Stomach (tissue), 4 donors: ENCODE measurements around the gene DSE.

ENCODE experiments used
- CTCF ChIP-seq, 7 experiments: fragments of 450-650 bp in 4 of 7; fragments of 200-600 bp in 3 of 7; sonication (generic) in 3 of 7; IDR thresholded peaks; one replicate each; pipeline ENCODE4 v1.5.1; 2016 to 2019; ENCODE audit warnings: antibody characterized with exemption in 7 of 7, control low read depth in 2 of 7, mild to moderate bottlenecking in 1 of 7
- EP300 ChIP-seq: sonication (generic); formaldehyde crosslinking; IDR thresholded peaks from one replicate; pipeline ENCODE4 v1.6.1; 2017; ENCODE audit warnings: antibody characterized with exemption
- POLR2A ChIP-seq, 4 donors: fragments of 450-650 bp; IDR thresholded peaks; one replicate each; pipeline ENCODE4 v1.6.1; 2016; ENCODE audit warnings: antibody characterized with exemption in 4 of 4, control low read depth in 2 of 4, mild to moderate bottlenecking in 1 of 4, moderate library complexity in 1 of 4

GRCh38 chr6:116376149-116376548 lies 5.4 kb downstream of the DSE start:
- no peak for TF ChIP-seq CTCF (IDR thresholded peaks at IDR 0.05)
- no peak for TF ChIP-seq POLR2A (IDR thresholded peaks at IDR 0.05)
- TF ChIP-seq EP300: no peak
